Forelimb muscle (tissue), 1 donor: ENCODE measurements around the gene SLFN12. TPM values are rescaled to one million over a fixed set of nuclear protein-coding genes. Genes with fewer than 3 reads are reported as not detected.

ENCODE experiments used
- polyA plus RNA-seq: library from polyadenylated mRNA; unstranded; fragments of 120-200 nt; gene quantifications from one replicate; pipeline ENCODE4 v1.2.1, GENCODE V29; 2013; ENCODE audit not compliant: insufficient read length

The SLFN12 gene
- polyA plus RNA-seq, 1 donor, result 6.7 TPM

Other genes with a start within 250 kb of the SLFN12 start
- gene SLC35G3, start 238.1 kb downstream of the SLFN12 start, polyA plus RNA-seq, result 0.59 TPM
- 4.5 TPM for gene SLFN5, start 189.4 kb downstream of the SLFN12 start, polyA plus RNA-seq
- 9.1 TPM for gene SLFN11, start 58.9 kb downstream of the SLFN12 start, polyA plus RNA-seq
- gene SLFN13, start 16.3 kb upstream of the SLFN12 start, polyA plus RNA-seq, result 4.3 TPM
- gene SLFN12L, start 105.2 kb upstream of the SLFN12 start, polyA plus RNA-seq, result not detected
- 0.24 TPM for gene SLFN14, start 128.3 kb upstream of the SLFN12 start, polyA plus RNA-seq
- 7.1 TPM for gene PEX12, start 146.1 kb upstream of the SLFN12 start, polyA plus RNA-seq
- 75.0 TPM for gene AP2B1, start 154.8 kb upstream of the SLFN12 start, polyA plus RNA-seq